ENCODE results near the gene CPS1.

Gene CPS1

DNA sequence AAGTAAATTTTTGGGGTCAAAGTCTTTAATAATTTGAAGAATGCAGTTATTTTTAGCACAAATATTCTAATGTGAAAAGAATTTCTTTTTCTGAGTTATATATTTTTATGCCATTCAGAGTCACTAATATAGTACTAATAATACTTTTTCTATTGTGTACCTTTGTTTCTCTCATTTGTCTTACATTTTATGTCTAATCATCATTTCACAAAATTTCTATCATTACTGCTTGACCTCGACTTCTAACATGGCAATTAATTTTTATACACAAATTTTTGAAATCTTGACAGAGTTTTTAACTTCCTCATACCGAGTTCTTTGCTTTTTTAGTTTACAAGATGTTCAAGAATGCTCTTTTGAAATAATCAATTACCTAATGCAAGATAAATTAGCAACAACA is 8.4 kb upstream of the CPS1 start:
- DNase-seq, result no peak

DNA sequence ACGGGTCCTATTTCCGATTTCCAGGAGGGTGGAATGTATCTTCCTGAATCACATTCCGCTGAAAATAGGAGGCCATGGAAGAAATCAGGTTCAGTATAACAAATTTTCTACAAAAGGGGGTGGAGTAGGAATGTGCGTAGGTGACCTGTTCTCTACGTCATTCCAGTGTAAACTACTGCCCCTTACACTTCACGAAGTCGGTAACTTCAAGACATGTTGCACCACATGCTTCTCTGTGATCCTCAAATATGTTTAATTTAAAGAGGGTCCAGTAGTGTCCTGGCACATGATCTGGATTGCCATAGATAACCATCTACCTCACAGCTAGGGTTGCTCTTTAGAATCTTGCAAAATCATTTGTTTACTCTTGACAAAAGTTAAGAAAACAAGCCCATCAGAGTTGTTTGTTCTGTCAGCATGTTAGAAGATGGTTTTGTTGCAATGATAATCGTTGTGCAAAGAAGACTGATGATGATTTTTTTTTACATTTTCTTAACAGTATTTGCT is 7.5 kb upstream of the CPS1 start:
- DNase-seq, result no peak

DNA sequence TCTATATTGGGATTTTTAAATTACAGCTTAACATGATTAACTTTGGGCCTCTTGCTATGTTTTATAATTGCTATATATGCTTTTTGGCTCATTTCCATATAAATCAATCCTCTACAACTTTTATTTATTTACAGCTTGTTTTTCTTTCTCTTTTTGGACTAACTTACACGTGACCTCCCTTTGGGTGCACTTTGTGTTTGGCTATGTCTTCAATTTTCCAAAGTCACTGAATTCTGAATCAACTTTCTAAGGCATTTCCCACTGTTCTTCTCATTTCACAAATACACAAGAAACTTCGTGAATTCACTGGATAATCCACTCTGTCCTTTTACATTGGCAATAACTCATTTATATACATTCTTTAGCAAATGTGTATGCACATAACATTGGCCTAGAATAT is 5.4 kb upstream of the CPS1 start:
- no peak for DNase-seq

DNA sequence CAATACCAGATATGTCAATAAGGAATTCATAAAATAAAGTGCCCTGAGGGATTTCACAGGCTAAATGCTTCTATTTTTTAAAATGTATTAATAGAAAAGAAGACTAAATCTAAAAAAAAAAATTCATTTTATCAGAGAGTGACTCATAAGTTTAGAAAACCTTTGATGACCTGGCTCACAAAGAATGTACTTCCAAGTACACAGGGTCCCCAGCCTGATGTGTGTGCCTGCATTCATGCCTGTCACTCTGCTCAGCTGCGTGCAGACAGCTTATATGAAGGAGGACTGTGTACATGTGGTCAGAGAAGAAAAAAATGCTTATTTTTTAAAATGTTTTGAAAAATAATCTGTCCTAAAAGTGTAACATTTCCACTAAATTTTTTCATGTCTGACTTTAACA is 3.0 kb upstream of the CPS1 start:
- DNase-seq, result no peak

DNA sequence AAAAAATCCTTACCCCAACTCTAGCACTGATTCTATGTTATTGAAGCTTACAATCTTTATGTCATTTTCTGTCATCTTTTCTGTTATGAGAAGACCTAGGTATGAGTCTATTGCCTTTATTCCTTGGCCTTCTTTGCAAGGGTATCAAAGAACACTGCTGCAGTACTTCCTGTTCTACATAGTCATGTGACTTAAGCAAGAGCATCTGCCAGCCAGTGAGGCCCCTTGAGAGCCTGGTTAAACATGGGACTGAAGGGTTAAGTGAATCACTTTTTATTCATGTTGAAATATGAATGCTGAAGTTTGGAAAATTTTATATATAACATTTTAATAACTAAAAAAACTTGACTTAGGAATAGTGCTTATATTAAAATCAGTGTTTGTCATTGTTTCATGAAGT is 844 bp upstream of the CPS1 start:
- DNase-seq, result no peak

DNA sequence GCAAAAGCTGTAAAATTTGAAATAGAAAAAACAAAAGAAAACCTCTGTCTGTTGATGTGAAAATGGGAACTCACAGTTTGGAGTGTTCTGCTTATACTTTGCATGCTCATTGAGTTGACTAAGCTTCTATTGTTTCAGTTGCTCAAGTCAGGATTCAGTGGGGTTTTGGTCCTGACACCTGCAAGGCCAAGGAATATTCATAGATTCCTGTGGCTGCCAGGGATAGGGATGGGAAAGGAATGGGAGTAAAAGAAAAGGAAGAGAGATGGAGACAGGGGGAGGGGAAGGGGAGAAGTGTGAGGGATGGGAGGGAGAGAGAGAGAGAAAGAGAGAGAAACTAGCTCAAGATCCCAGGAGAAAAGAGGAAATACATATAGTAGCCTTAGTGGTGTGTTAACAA is 1.3 kb downstream of the CPS1 start:
- DNase-seq, result no peak

DNA sequence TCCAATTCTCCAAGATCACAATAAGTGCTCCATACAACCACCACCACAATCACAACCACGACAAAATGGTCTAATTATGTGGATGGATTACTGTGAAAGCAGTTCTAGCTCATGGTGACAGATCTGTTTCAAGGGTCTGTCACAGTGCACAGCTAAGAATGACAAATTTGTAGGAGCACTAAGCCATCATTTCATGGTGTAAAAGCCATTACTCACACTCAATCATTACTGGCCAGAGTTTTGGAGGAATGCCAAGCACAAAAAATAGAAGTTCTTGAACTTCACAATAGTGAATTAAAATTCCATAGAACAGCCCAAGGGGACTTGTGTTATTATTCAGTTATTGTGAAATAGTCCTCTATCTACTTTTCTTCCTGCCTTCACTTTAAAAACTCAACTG is 2.3 kb downstream of the CPS1 start:
- no peak for DNase-seq

DNA sequence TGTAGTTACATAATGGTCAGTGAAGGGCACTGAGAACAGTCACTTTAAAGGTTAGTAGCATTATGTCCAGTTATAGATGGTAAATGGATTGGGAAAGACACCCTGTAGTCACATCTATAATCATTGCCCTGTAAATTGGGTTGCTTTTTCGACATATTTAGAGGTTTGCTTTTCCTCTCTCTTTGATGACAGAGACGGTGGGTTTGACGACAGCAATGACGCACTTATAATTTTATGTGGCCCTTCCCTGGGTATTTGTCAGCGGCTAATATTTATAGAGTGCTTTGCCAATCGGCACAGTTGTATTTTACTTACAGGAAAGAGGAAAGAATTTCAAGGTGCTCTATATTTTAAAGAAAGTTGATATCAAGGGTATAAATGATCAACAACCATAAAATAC is 2.8 kb downstream of the CPS1 start:
- DNase-seq, result no peak

DNA sequence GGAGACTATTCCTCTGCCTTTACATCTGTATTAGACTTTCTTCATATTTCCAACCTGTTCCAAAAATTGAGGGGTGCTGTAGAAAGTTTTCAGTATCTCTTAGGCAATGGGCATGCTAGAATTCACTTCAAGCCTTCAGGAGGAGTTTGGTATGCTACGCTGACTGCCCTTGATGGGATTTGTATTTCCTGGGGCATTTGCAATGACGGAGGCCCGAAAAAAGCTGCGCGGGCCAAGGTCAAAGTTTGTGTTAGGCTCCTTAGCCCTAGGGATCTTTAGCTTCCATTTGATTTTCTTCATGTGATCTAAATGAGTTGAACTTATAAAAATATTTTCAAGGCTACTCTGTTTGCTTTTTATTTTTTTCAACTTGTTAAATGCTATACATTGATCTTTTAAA is 5.1 kb downstream of the CPS1 start:
- no peak for DNase-seq

DNA sequence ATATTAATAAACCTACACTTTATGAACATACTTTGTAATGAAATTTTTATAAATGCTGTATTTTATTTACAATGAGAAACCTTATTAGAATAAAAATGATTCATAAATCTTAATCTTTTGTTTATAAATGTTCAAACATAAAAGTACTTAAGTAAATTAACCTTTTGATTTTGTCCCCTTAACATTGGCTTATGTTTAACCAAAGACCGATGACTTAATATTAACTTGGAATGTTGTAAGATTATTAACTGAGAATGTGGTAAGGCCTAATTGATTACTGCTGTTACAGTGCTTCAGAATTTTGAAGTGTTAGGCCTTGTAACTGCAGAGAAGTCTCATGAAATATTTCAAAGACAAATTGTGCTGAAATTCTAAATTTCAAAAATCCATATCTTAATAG is 5.7 kb downstream of the CPS1 start:
- no peak for DNase-seq

DNA sequence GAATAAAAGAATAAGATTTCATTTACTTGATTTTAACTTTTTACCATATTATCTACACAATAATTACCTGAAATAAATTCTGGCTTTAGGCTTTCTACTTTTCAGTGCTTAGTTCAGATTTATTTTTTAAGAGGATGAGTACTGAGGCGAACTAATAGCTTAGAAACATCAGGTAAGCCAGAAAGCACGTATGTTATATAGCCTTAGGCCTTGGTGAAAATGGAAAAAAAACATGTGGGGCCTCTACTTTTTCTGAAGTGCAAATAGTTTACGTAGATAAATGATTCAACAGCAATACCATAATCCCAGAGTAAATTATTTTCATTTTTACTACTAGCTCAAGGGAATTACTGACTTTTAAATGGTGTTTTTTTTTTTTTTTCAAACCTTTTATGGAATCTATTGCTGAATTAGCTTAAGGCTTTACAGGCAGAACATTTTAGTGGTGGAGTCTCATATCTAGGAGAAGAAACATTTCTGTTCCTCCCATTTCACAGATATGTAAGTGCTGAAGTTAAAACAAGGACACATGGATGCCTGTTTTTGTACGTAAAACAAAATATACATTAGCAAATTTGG is 6.2 kb downstream of the CPS1 start:
- DNase-seq, result no peak

DNA sequence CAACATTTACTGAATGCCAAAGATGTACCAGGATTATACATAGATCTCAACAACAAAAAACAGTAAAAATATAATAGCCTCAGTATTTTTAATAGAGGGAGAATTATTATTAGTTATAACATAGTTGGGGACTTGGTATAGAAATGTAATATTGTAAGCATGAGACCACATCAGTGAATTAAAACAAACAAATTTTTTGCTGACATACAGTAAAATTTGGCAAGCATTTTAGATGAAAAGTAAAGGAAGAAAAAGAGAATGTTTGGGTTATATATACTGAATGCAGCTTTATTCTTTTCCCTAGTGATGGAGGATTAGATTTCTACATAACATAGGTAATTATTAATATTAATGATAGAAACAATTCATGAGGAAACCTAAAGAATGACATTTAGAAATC is 10.9 kb downstream of the CPS1 start:
- no peak for DNase-seq

DNA sequence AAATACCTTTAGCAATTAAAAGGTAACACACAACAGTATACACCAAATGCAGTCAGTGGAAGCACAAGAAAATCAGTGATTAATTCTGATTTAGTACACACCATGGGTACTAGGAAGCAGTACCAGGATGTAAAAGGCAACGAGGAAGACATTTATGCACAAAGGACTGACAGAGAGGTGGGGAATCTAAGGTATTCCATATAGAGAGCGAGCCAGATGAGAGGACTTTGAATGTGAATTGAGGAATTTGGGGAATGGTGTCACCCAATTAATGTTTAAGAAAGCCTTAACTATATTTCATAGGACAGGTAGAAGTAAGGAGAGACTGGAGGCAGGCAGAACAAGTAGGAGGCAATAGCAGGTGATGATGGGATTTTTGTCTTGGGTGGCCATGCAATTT is 11.7 kb downstream of the CPS1 start:
- DNase-seq, result no peak

DNA sequence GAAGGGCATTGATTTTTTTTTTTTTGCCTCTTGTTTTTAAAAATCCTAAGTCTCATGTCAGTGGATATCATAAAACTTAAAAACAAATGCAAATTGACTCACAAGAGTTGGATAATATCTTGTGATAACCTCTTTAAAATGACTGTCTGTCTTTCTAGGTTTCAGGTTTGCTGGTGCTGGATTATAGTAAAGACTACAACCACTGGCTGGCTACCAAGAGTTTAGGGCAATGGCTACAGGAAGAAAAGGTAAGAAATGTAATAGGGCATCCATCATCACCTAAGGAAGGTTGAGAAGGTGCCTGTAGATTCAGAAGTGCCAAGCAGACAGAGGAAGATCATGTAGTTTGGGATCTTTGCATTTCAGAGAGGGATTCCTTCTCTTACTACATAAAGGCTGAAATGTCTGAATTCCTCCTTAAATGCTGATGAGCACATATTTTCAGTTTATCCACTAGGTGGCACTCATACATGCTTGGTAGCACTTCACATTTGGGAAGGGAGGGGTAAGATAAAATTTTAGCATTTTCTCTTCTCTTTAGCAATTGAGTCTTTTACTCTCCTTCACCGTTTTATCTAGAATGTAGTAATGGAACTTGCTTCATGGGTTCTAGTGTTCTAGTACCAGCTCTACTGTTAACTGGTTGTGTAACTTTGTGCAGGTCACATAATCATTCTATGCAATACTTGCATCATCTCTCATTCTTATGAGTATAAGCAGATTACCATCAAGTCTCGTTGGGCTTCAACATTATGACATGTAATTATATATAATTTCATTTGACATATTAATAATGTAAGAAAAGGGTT is 21.1 kb downstream of the CPS1 start:
- no peak for DNase-seq

DNA sequence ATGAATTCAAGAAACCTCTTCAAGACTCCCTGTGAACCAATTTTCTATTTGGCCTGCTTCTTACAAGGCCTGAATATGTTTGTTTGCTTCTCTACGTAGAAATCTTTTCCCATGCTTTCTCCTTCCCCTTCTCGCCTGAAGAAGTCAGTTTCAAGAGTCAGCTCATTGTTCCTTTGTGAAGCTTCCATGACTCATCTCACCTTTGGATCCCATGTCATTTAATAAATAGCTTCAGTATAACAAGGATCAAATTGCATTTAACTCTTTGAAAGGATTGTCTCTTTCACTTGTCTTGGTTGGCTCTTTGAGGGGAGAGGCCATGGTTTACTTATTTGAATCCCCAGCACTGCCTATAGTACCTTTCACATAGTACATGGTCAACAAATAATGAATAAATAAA is 28.4 kb downstream of the CPS1 start:
- DNase-seq, result no peak

DNA sequence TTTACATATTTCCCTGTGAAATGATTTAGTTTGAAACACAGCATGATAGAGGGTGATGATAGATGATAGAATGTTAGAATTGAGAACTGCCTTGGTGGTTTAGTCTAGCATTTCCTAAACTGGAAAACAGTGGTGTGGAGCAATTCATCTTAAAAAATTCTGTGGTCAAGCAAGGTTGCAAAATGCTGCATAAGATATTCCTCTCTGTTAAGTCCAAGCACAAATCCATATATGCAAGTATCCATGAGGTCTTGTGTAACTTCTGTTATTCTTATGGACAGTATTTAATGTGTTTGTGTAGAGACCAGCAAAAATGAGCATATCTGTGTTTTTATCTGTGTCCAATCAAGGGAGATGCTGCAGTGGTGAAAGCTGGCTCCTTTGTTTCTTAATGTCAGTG is 30.0 kb downstream of the CPS1 start:
- no peak for DNase-seq

DNA sequence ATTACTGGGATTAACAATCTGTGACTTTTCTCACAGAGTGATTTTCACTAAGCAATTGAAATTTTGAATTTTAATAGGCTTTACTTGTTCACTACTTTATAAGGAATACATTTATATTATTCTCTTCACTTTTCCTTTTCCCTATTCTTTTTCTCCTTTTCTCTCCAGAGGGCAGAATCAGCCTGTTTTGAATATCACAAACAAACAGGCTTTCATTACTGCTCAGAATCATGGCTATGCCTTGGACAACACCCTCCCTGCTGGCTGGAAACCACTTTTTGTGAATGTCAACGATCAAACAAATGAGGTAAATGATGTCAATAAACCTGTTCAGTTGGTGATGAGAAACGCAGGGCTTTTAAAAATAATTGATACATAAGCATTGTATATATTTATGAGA is 35.3 kb downstream of the CPS1 start:
- no peak for DNase-seq

DNA sequence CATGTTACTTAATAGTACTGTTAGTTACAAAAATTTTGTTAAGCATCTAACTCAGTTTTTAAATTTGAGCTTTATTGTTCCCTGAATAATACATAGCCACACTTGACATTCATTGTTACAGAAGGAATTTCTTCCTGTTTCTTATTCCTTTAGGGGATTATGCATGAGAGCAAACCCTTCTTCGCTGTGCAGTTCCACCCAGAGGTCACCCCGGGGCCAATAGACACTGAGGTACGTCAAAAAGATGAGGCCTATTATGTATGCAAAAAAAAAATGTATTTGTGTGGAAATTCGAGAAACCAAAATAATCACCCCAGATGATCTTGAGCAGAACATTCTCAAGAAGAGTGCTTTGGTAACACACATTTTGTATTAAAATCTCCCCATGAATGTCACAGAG is 36.3 kb downstream of the CPS1 start:
- DNase-seq, result no peak

DNA sequence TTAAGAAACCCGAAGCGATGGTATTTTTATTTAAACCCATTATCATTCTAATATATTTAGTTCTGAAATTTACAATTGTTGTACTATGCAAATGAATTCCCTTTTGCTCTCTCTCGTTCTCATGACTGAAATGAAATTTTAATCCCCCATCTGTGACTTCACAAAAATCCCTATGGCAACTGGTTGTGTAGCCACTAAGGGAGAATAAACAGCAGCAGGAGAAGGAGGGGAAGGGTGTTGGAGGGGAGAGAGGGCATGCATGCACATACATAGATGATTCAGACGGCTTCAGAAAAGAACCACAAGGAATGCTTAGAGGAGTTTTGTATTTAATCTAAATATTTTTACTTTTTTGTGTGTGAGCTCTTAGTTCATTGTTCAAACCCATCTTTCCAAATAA is 36.8 kb downstream of the CPS1 start:
- DNase-seq, result no peak

DNA sequence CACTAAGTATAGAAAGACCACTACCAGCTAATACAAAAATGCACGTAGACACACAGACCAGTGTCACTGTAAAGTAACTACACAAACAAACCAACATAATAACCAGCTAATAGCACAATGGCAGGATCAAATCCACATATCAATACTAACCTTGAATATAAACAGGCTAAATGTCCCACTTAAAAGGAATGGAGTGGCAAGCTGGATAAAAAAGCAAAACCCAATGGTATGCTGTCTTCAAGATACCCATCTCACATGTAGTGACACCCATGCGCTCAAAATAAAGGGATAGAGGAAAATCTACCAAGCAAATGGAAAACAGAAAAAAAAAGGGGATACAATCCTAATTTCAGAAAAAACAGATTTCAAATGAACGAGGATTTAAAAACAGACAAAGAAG is 41.8 kb downstream of the CPS1 start:
- no peak for DNase-seq

DNA sequence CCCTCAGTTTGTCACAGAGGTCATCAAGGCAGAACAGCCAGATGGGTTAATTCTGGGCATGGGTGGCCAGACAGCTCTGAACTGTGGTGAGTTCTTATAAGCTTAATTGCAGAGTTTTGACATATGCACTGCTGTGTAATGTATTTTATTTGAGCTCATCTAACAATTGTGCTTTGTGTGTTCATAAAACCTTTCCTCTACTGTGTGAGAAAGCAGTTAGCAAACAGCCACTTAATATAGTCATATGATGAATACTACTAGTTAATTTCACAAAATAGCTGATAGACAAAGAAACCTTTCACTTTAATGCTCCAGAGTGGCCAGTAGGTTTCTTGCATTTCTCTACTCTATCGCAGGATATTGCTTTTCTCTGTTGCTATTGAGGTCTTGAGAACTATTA is 43.1 kb downstream of the CPS1 start:
- DNase-seq, result no peak

DNA sequence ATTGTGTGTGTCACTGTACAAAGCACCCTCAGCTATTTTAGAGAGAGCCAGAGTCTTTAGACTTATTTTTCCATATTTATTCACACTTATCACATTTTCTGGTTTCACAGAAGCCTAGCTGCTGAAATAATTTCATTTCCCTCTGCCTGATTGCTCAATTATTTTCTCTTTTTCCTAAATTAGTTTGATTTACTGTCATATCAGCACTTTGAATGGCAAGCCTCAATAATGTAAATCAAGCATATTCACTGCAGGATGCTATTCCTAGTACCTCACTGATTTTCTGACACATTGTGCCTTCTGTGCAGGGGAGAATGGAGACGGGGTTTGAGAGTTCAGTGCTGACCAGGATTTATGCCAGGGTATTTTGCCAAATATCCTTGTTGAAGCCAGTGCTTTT is 48.3 kb downstream of the CPS1 start:
- DNase-seq, result no peak

DNA sequence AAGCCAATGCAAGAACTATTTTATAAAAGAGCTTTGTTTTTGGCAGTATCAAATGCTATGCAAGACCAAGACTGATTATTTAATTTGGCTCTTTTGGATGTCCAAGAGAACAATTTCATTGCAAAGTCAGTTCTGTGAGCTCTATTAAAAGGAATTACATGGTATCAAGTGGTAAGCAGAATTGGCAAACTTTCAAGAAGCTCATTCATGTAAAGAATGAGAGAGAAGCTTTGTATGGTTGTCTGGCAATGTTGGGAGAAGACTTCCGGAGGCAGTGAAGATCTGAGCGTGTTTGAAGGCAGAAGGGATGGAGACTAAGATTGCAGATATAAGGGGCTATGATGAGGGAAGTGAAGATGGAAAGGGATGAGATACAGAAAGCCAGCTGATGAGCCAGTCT is 49.6 kb downstream of the CPS1 start:
- no peak for DNase-seq

DNA sequence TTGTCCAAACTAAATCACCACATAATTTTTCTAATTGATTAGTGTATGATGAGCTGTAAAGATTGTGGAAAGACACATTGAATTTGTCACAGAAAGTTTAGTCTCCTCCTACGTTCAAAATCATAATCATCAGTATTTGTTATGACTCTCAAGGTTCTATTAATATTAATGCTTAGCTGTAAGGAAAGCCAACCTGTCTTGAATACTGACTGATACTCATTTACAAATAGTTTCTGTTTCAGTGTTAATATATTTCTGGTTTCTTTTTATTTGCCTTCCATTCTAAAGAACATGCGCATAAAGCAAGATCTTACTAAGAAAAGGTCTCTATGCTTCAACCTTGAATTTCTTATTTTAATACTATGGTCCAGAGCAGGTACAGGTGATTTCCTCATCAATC is 55.1 kb downstream of the CPS1 start:
- no peak for DNase-seq

DNA sequence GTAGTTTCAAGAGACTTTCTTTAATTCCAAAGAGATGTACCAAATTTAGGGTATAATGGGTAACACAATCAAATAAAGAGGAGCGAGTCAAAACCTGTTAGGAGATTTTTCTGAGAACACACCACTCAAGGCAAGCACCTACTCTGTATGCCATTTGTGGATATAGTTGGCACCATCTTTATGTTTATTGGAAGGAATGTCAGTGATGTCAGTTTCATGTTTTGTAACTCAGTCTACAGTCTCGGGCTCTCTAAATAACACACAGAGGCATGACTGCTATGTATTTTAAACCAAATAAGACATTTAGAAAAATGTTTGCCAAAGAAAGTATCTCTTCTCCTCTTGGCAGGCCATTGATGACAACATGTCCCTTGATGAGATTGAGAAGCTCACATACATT is 59.7 kb downstream of the CPS1 start:
- DNase-seq, result no peak
